ENCODE measurements around the gene ATP5F1A. TPM values are rescaled to one million over a fixed set of nuclear protein-coding genes. Genes with fewer than 3 reads are reported as not detected.
A peak's percentile ranks its signal among the peaks of the same experiment; 100 is the strongest.

Gene ATP5F1A
- total and polyA plus RNA-seq, 4 donors: 175 to 389 (median 293) TPM

DNA sequence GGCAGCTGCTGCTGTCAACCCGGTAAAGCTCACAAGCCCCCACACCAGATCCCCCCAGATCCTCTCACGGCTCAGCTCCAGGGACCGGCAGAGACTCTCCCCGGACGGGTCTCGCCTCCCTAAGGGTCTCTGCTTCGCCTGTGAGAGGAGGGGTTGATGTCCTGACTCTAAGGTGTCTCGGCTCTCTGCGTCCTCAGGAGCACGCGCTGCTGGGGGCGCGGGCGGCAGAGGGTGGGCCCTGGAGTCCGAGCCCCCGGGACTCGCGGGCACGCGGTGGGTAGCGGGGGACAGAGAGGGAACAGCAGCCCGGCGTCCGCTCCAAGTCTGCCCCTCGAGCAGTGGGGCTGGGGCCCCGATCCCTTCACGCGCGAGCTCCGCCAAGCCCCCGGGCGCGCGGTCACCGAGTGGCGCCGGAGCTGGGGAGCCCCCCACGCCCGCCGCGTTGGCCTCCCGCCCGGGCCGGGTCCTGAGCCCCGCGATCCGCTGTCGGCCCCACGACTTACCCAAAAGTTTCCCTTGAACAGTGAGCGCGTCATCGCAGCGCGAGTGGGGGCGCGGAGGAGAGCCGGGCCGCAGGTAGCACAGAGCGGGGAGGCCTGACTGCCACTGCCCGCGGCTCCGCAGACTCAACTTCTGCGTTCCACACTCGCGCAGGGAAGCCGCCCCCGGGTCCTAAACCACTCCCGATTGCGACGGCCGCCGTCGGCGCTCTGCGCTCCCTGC lies 26.3 kb downstream of the ATP5F1A start, which contains the start of gene PSTPIP2:
Gene PSTPIP2, minus strand, starts transcription at position 608 of the 723 bp plus-strand sequence. Its CDS starts 72 bp downstream, at position 536.
- H3K27ac ChIP-seq (ENCODE audit: low read depth in 1 of 2, low read length in 1 of 2): peak within 1 kb of the TSS in 1 of 2 donors; percentile 3
- peak; percentile 60 to 71 (median 69) for DNase-seq
- peak within 1 kb of the TSS; percentile 66 for H3K4me3 ChIP-seq
- peaks cover 0 to under 1% (median 0%) of the 10 kb centered on the region in 4 donors for H3K36me3 ChIP-seq (ENCODE audit: control insufficient read depth in 4 of 4, insufficient read depth in 4 of 4, low read length in 4 of 4)
- no peaks in the 10 kb centered on the region for H3K27me3 ChIP-seq (ENCODE audit: control insufficient read depth in 3 of 3, insufficient read depth in 3 of 3, low read length in 2 of 3)
- TF ChIP-seq, protein P1, sequence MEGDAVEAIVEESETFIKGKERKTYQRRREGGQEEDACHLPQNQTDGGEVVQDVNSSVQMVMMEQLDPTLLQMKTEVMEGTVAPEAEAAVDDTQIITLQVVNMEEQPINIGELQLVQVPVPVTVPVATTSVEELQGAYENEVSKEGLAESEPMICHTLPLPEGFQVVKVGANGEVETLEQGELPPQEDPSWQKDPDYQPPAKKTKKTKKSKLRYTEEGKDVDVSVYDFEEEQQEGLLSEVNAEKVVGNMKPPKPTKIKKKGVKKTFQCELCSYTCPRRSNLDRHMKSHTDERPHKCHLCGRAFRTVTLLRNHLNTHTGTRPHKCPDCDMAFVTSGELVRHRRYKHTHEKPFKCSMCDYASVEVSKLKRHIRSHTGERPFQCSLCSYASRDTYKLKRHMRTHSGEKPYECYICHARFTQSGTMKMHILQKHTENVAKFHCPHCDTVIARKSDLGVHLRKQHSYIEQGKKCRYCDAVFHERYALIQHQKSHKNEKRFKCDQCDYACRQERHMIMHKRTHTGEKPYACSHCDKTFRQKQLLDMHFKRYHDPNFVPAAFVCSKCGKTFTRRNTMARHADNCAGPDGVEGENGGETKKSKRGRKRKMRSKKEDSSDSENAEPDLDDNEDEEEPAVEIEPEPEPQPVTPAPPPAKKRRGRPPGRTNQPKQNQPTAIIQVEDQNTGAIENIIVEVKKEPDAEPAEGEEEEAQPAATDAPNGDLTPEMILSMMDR (IDR thresholded peaks at IDR 0.05; ENCODE audit: control extremely low read depth, extremely low read depth): no peak
- no peaks in the 10 kb centered on the region for H3K9me3 ChIP-seq (ENCODE audit: control insufficient read depth in 4 of 4, insufficient read depth in 3 of 4, low read length in 3 of 4)
- peak within 1 kb of the TSS in 1 of 2 donors; percentile 25 for H3K9ac ChIP-seq (ENCODE audit: insufficient read depth in 1 of 2, low read length in 2 of 2)
- whole genome bisulfite sequencing, 2 donors: 0 to 1% methylated on average over 52 to 75 of the region's 75 CpGs
- peak; percentile 88 for ATAC-seq (ENCODE audit: insufficient read depth, low FRiP score)
- peaks cover 0 to 5% (median 5%) of the 10 kb centered on the region in 5 donors for H3K4me1 ChIP-seq (ENCODE audit: control insufficient read depth in 5 of 5, insufficient read depth in 5 of 5, low read length in 5 of 5)

DNA sequence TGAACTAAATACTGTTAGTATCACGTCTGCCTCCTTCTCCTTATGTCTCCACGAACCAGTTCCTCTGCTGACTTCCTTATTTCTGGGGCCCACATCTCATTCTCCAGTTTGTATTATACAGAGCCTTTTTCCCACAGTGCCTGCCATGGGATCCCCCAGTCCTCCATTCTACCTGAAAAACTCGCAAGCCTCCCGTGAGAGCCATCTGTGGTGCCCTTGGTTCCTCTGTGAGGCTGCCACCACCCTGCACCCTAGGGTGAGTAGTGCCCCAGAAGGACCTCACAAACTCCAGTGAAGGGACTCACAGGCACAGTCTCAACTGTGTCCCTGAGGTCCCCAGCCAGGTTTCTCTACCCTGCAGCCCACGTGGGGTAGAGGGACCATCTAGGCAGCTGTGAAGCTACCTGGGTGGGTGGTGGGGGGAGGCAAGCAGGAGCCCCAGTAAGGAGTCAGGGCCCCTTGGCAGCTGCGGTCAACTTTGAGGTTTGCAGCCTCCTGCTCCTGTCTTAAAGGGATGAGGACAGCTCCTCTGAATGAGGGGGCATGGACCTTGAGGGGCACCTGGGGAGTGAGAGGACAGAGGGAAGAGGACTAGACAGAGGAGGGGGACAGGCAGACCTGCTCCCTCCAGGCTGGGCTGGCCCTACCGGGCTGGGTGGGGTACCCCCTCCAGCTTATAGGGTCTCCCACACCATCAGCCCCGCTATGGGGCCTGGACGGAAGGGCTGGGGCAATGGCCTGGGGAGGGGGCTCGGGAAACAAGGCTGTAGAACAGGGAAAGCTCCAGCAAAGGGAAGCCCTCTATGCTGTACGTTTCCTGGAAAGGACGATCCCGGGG lies 27.1 kb downstream of the ATP5F1A start:
- DNase-seq: no peak
- Histone ChIP-seq H3K9me3 (ENCODE audit: control insufficient read depth in 4 of 4, insufficient read depth in 3 of 4, low read length in 3 of 4) (no peaks in the 10 kb centered on the region), H3K27ac (ENCODE audit: low read depth in 1 of 2, low read length in 1 of 2) (peak overlapping the region in 1 of 2 donors; percentile 52), H3K27me3 (ENCODE audit: control insufficient read depth in 3 of 3, insufficient read depth in 3 of 3, low read length in 2 of 3) (no peaks in the 10 kb centered on the region), H3K9ac (ENCODE audit: insufficient read depth in 1 of 2, low read length in 2 of 2) (peak overlapping the region in 1 of 2 donors; percentile 25), H3K4me3 (peak overlapping the region; percentile 66), H3K36me3 (ENCODE audit: control insufficient read depth in 4 of 4, insufficient read depth in 4 of 4, low read length in 4 of 4) (no peaks in the 10 kb centered on the region), H3K4me1 (ENCODE audit: control insufficient read depth in 5 of 5, insufficient read depth in 5 of 5, low read length in 5 of 5) (peaks cover 0 to 5% (median 5%) of the 10 kb centered on the region in 5 donors)
- TF ChIP-seq, protein P1 (IDR thresholded peaks at IDR 0.05; ENCODE audit: control extremely low read depth, extremely low read depth): no peak
- 15 to 37% methylated on average over 13 of the region's 13 CpGs for WGBS, 2 donors
- no peak for ATAC-seq (ENCODE audit: insufficient read depth, low FRiP score)

DNA sequence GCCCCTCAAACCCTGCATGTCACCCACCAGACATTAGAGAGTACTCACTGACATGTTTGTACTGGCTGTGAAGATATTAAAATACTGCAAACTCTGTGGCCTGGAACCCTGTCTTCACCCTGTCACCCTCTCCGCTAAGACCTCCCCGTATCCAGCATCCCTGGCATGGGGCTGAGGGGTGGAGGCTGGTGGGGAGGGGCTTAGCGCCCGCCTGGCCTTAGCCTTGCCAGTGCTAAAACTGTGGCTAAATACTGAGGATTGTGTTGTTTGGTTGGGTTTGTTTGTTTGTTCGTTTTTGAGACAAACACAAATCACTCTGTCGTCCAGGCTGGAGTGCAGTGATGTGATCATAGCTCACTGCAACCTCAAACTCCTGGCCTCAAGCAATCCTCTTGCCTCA lies 27.9 kb downstream of the ATP5F1A start:
- TF ChIP-seq, protein P1 (IDR thresholded peaks at IDR 0.05; ENCODE audit: control extremely low read depth, extremely low read depth): no peak
- no peak overlapping the region for H3K9ac ChIP-seq (ENCODE audit: insufficient read depth in 1 of 2, low read length in 2 of 2)
- DNase-seq: no peak
- peaks cover 0 to 5% (median 5%) of the 10 kb centered on the region in 5 donors for H3K4me1 ChIP-seq (ENCODE audit: control insufficient read depth in 5 of 5, insufficient read depth in 5 of 5, low read length in 5 of 5)
- H3K27me3 ChIP-seq (ENCODE audit: control insufficient read depth in 3 of 3, insufficient read depth in 3 of 3, low read length in 2 of 3): no peaks in the 10 kb centered on the region
- WGBS, 2 donors: 67 to 81% methylated on average over 6 of the region's 6 CpGs
- no peaks in the 10 kb centered on the region for H3K9me3 ChIP-seq (ENCODE audit: control insufficient read depth in 4 of 4, insufficient read depth in 3 of 4, low read length in 3 of 4)
- no peak overlapping the region for H3K4me3 ChIP-seq
- H3K36me3 ChIP-seq (ENCODE audit: control insufficient read depth in 4 of 4, insufficient read depth in 4 of 4, low read length in 4 of 4): no peaks in the 10 kb centered on the region
- no peak overlapping the region for H3K27ac ChIP-seq (ENCODE audit: low read depth in 1 of 2, low read length in 1 of 2)
- ATAC-seq (ENCODE audit: insufficient read depth, low FRiP score): no peak
